ENCODE measurements around the gene ADRB1. TPM values are rescaled to one million over a fixed set of nuclear protein-coding genes. Genes with fewer than 3 reads are reported as not detected.
A peak's percentile ranks its signal among the peaks of the same experiment; 100 is the strongest.

The ADRB1 gene
- total RNA-seq, 1 experiment from 2014 or later, result 85.2 TPM

- no peak for TF ChIP-seq CTCF (conservative IDR thresholded peaks at IDR 0.05; ENCODE audit: low read depth, low read length)
- TF ChIP-seq EZH2 (IDR thresholded peaks at IDR 0.05; ENCODE audit: borderline replicate concordance, low read depth, low read length, poor library complexity, severe bottlenecking), result no peak
- DNase-seq (ENCODE audit: low spot score), result no peak
- ChIA-PET POLR2A (ENCODE audit: low non-redundant PET) (no interaction called here), CTCF (no interaction called here)
- no peaks in the 10 kb centered on the region for H3K36me3 ChIP-seq (ENCODE audit: insufficient read depth, low read length, poor library complexity, severe bottlenecking)
- H3K9me3 ChIP-seq (ENCODE audit: low read depth, low read length, poor library complexity, severe bottlenecking), result no peaks in the 10 kb centered on the region
- no peak overlapping the region for H3K4me3 ChIP-seq (ENCODE audit: low read depth, low read length, poor library complexity, severe bottlenecking)
- H3K4me1 ChIP-seq (ENCODE audit: insufficient read depth, low read length, poor library complexity, severe bottlenecking), result peaks cover 36% of the 10 kb centered on the region
- peak overlapping the region; percentile 10 for H3K27ac ChIP-seq (ENCODE audit: low read depth, low read length, poor library complexity, severe bottlenecking)
- intact Hi-C loops (cut with micrococcal nuclease; ENCODE audit: unreplicated experiment), result no loop called here
- no peaks in the 10 kb centered on the region for H3K27me3 ChIP-seq (replicated peaks; ENCODE audit: insufficient read depth, low read depth, low read length, poor library complexity)
- BruUV-seq (replicated peaks), result no TSS peak
These were observed 8.6 kb upstream of the ADRB1 start for GRCh38 chr10:114034923-114035645.

- no peak overlapping the region for H3K4me3 ChIP-seq (ENCODE audit: low read depth, low read length, poor library complexity, severe bottlenecking)
- peaks cover 35% of the 10 kb centered on the region for H3K4me1 ChIP-seq (ENCODE audit: insufficient read depth, low read length, poor library complexity, severe bottlenecking)
- TF ChIP-seq CTCF (conservative IDR thresholded peaks at IDR 0.05; ENCODE audit: low read depth, low read length) (no peak), EZH2 (IDR thresholded peaks at IDR 0.05; ENCODE audit: borderline replicate concordance, low read depth, low read length, poor library complexity, severe bottlenecking) (no peak)
- CTCF ChIA-PET, result no interaction called here
- H3K9me3 ChIP-seq (ENCODE audit: low read depth, low read length, poor library complexity, severe bottlenecking), result no peaks in the 10 kb centered on the region
- BruUV-seq (replicated peaks), result no TSS peak
- H3K27ac ChIP-seq (ENCODE audit: low read depth, low read length, poor library complexity, severe bottlenecking), result peak overlapping the region; percentile 10
- POLR2A ChIA-PET (ENCODE audit: low non-redundant PET), result no interaction called here
- intact Hi-C loops (cut with micrococcal nuclease; ENCODE audit: unreplicated experiment), result no loop called here
- H3K27me3 ChIP-seq (replicated peaks; ENCODE audit: insufficient read depth, low read depth, low read length, poor library complexity), result no peaks in the 10 kb centered on the region
- H3K36me3 ChIP-seq (ENCODE audit: insufficient read depth, low read length, poor library complexity, severe bottlenecking), result no peaks in the 10 kb centered on the region
- no peak for DNase-seq (ENCODE audit: low spot score)
These were observed 7.9 kb upstream of the ADRB1 start for GRCh38 chr10:114035791-114036190.

- Histone ChIP-seq H3K4me1 (ENCODE audit: insufficient read depth, low read length, poor library complexity, severe bottlenecking) (peaks cover 32% of the 10 kb centered on the region), H3K9me3 (ENCODE audit: low read depth, low read length, poor library complexity, severe bottlenecking) (no peaks in the 10 kb centered on the region), H3K4me3 (ENCODE audit: low read depth, low read length, poor library complexity, severe bottlenecking) (no peak overlapping the region), H3K27me3 (replicated peaks; ENCODE audit: insufficient read depth, low read depth, low read length, poor library complexity) (no peaks in the 10 kb centered on the region), H3K36me3 (ENCODE audit: insufficient read depth, low read length, poor library complexity, severe bottlenecking) (no peaks in the 10 kb centered on the region), H3K27ac (ENCODE audit: low read depth, low read length, poor library complexity, severe bottlenecking) (no peak overlapping the region)
- intact Hi-C loops (cut with micrococcal nuclease; ENCODE audit: unreplicated experiment), result no loop called here
- POLR2A ChIA-PET (ENCODE audit: low non-redundant PET), result no interaction called here
- BruUV-seq (replicated peaks), result no TSS peak
- no peak for DNase-seq (ENCODE audit: low spot score)
- no peak for TF ChIP-seq EZH2 (IDR thresholded peaks at IDR 0.05; ENCODE audit: borderline replicate concordance, low read depth, low read length, poor library complexity, severe bottlenecking)
- TF ChIP-seq CTCF (conservative IDR thresholded peaks at IDR 0.05; ENCODE audit: low read depth, low read length), result no peak
- CTCF ChIA-PET, result no interaction called here
These were observed 4.8 kb upstream of the ADRB1 start for GRCh38 chr10:114038819-114039218.

Data from A673 (cell line).